CD4-positive, alpha-beta T cell treated with Interleukin-17A for 1 hour (primary cell): ENCODE results near the gene SLC35E2B.
"Not testable (repeated sequence)": the region's sequence is repeated elsewhere in the genome, so short reads cannot be mapped to it uniquely, and the experiment has no call there.

Experiments used
- DNase-seq: peaks from one replicate; pipeline ENCODE4 v3.0.0-alpha.2; 2020

Gene SLC35E2B

DNA sequence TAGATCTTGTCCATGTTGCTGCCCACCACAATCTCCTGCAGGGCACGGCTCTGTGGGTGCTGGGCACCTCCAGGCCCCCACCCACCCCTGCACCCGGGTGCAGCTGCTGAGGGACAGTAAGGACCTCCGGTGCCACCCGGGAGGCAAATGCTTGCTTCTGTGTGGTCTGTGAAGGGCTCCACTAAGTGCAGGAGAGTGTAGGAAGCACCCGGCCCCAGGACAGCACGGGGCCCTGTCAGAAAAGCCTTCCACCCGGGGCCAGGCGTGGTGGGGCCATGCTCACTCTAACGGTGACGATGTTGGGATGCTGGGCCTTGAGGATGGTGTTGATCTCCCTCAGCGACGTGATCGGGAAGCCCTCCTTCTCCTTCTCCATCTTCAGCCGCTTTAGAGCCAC lies 55.1 kb downstream of the SLC35E2B start:
- DNase-seq, result not testable (repeated sequence)

- not testable (repeated sequence) for DNase-seq
These were observed 55.7 kb downstream of the SLC35E2B start for GRCh38 chr1:1636621-1637478.

- DNase-seq, result not testable (repeated sequence)
These were observed 58.0 kb downstream of the SLC35E2B start for GRCh38 chr1:1634613-1635012.

DNA sequence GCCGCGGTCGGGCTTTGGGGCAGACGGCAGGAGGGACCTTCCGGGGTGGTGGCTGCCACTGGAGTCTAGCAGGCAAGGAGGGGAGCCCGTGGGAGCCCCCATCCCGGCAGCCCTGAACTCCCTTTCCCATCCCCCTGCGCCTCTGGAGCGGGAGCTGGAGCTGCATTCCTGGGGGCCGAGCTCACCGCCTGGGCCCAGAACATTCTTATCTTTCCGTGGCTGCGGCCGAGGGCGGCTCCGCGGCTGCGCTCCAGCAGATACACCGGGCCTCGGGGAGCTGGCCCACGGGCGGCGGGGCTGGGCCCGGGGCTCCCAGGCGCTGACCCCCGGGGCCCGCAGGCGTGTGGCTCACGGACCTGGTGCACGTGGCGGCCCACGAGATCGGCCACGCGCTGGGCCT lies 59.2 kb downstream of the SLC35E2B start:
- not testable (repeated sequence) for DNase-seq

GRCh38 chr1:1631782-1632420 lies 60.7 kb downstream of the SLC35E2B start, which contains the start of gene MMP23B:
MMP23B (plus strand) TSS chr1:1632173; CDS start chr1:1632219, 46 bp downstream.
- DNase-seq, result no peak

- DNase-seq, result peak; percentile 58
These were observed 61.4 kb downstream of the SLC35E2B start for GRCh38 chr1:1630965-1631781.

DNA sequence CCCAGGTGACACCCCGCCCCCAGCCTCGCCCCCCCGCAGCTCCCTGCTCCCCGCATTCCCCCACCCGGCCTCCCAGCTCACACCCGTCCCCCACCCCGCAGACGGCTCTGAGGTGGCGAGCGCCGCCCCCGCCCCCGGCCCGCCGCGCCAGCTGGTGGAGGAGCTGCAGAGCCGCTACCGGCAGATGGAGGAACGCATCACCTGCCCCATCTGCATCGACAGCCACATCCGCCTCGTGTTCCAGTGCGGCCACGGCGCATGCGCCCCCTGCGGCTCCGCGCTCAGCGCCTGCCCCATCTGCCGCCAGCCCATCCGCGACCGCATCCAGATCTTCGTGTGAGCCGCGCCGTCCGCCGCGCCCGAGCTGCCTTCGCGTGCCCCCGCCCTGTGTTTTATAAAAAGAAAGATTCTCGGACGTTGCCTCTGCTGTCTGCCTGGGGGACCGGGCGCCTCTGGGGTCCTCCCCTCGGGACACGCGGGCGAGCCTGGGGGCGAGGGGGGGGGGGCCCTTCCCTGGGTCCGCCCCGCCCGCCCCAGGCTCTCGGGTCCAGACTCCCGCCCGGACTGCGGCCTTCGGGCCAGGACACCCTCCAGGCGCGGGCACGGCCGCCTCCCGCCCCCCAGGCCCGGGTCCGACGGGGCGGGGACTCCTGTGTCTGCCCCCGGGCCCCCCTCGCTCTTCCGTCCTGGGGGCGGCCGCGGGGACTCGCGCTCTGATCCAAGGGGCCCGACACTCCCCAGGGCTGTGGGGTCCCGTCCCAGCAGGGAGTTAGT lies 62.2 kb downstream of the SLC35E2B start:
- peak; percentile 97 for DNase-seq

DNA sequence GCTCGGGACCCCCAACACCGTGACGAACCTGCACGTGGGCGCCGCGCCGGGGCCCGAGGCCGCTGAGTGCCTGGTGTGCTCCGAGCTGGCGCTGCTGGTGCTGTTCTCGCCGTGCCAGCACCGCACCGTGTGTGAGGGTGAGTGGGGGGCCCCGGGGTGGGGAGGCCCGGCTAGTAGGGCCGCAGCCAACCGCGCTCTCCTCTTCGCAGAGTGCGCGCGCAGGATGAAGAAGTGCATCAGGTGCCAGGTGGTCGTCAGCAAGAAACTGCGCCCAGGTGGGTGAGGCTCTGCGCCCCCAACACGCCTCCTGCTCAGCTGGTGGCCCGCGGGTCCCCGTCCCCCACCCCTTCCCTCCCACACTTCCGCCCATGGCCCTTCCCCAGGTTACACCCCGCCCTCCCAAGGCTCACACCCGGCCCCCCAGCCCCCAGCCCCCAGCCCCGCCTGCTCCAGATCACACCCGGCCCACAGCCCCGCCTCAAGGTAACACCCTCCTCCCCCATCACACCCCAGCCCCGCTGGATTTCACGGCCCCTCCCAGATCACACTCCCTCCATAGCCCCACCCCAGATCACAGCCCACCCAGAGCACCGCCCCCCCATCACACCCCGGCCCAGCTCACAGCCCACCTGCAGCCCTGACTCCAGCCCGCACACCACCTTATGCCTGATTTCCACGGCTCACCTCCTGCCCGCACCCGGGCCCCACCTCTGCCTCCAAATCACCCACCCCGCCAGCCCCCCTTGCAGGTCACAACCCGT lies 63.0 kb downstream of the SLC35E2B start:
- DNase-seq, result peak; percentile 92

DNA sequence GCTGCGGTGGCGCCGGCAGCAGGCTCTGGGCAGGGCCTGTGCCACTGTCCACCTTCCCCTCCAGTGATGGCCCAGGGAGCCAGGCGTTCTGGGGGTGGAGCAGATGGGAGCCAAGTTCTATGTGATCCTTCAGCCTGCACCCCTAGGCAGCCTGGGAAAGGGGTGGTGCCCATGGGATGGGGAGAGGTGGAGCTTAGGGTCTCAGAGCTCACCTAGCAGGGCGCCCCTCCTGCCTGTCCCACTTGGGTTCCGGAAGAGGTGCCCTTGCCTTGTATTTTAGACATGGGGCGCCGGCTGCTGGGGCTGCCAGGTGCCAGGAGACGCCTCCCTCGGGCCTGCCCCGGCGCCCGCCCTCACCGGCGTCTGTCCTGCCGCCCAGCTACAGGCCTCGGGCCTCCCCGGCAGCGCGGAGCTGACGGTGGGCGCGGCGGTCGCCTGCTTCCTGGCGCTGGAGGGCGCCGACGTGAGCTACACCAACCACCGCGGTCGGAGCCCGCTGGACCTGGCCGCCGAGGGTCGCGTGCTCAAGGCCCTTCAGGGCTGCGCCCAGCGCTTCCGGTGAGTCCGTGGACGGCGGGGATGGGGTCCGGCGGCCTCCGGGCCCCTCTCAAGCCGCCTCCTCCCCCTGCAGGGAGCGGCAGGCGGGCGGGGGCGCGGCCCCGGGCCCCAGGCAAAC lies 63.7 kb downstream of the SLC35E2B start:
- DNase-seq, result peak; percentile 55

- DNase-seq, result no peak
These were observed 64.5 kb downstream of the SLC35E2B start for GRCh38 chr1:1627829-1628753.

GRCh38 chr1:1627261-1627828 lies 65.2 kb downstream of the SLC35E2B start:
- DNase-seq, result no peak

DNA sequence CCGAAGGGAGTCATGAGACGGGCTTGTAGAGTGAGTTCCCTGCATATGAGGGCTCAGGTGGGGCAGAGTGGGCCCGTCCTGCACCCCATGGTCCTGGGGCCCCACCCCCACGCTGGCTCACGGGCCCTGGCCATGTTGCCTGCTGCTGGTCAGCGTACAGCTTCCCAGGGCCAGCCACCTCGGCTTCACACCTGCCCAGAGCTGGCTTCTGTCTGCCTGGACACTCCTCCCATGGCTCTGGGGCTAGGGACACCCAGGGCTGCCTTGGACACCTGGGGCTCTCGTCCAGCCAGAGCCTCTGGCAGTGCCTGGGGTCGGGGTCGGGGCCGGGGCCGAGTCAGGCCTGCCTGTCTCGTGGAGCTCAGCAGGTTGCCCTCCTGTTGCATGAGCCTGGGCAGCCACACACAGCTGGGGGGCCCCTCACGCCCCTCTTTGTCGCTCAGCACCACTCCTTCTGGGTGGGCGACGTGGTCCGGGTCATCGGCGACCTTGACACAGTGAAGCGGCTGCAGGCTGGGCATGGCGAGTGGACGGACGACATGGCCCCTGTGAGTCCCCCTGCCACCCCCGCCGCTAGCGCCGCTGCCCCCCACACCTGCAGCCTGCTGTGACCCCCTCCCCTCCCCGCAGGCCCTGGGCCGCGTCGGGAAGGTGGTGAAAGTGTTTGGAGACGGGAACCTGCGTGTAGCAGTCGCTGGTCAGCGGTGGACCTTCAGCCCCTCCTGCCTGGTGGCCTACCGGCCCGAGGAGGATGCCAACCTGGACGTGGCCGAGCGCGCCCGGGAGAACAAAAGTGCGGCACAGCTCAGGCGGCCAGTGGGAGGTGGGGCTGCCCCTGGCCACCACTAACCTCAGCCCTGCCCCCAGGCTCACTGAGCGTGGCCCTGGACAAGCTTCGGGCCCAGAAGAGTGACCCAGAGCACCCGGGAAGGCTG lies 66.1 kb downstream of the SLC35E2B start:
- DNase-seq, result no peak

- DNase-seq, result no peak
These were observed 66.8 kb downstream of the SLC35E2B start for GRCh38 chr1:1625824-1626206.

DNA sequence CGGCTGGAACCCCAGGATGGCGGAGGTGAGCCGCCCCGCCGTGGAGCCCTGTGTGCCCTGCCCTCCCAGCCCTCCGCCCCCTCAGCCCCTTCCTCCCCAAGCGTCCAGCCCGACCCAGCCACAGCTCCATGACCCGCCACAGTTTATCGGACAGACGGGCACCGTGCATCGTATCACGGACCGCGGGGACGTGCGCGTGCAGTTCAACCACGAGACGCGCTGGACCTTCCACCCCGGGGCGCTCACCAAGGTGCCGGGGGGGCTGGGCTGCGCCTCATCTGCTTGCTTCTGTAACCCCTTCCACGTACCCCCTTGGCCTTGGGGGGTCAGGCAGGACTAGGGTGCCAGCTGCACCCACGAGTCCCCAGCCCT lies 67.2 kb downstream of the SLC35E2B start:
- no peak for DNase-seq

DNA sequence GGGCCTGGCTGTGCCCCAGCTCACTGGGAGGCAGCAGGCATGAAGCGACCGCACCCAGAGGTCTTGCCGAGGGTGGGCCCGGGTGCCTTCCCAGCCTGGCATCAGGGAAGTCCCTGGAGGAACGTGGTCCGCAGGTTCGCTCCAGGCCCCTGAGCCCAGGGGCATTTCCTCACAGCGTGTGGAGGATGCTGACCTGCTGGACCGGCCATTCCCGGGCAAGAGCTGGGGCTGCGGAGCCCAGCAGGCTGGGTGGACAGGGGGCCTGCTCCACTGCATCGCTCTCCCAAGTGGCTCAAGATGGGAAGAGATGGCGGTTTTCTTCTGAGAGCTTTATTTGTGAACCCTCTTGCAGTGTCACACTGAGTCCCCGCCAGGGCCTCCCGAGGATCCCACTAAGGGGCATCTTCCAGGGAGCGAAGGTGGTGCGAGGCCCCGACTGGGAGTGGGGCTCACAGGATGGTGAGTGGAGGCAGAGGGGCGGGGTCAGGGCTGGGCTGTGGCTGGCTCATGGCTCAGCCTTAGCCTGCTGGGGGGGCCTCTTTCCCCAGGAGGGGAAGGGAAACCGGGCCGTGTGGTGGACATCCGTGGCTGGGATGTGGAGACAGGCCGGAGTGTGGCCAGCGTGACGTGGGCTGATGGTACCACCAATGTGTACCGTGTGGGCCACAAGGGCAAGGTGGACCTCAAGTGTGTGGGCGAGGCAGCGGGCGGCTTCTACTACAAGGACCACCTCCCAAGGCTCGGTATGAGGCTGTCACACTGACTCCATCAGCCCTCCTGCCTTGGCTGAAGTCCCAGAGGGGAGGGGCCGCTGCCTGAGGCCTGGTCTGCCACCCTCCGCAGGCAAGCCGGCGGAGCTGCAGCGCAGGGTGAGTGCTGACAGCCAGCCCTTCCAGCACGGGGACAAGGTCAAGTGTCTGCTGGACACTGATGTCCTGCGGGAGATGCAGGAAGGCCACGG lies 67.9 kb downstream of the SLC35E2B start:
- no peak for DNase-seq

DNA sequence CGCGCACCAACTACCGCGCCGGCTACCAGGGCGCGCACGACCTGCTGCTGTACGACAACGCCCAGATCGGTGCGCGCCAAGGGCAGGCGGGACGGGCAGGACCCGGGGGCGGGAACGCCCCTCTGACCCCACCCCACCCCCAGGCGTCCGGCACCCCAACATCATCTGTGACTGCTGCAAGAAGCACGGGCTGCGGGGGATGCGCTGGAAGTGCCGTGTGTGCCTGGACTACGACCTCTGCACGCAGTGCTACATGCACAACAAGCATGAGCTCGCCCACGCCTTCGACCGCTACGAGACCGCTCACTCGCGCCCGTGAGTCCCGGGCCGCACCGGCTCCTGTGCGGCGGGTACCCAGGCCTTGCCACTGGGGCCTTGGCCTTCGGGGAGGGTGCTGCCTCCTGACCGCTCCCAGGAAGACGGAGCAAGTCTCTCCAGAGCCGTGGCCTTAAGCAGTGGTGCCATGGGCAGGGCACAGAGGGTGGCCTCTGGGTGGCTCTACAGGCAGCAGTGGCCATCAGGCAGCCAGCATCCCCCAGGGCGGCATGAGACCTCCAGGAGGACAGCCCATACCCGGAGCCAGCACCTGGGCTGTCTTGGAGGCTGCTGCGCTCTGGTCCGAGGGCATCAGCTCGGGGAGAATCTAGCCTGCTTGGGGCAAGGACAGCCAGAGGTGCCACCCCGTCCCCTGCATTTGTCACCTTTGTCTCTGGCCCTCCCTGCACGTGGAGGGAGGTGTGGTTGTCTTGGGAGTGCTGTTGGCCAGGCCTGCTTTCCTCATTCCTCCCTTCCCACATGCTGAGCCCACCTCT lies 68.8 kb downstream of the SLC35E2B start:
- no peak for DNase-seq
